Renal cortical epithelial cell (primary cell): ENCODE measurements around the gene ATAD3B. TPM values are rescaled to one million over a fixed set of nuclear protein-coding genes. Genes with fewer than 3 reads are reported as not detected.
"Not testable (repeated sequence)": the region's sequence is repeated elsewhere in the genome, so short reads cannot be mapped to it uniquely, and the experiment has no call there.

Experiments
- DNase-seq: peaks from one replicate; pipeline ENCODE4 v3.0.0-alpha.2; 2011; ENCODE audit warnings: low read depth
- total RNA-seq: library from RNA; depleted of rRNA; stranded (reverse); fragments of >200 nt; gene quantifications from 2 replicates; pipeline ENCODE4 v1.2.3, GENCODE V29; 2014

ATAD3B gene
- total RNA-seq, 1 donor from 2014 or later = 12.2 TPM

- not testable (repeated sequence) for DNase-seq
Measured at GRCh38 chr1:1512425-1512824, 40.9 kb downstream of the ATAD3B start.

GRCh38 chr1:1513675-1514074, 42.1 kb downstream of the ATAD3B start:
- not testable (repeated sequence) for DNase-seq

- not testable (repeated sequence) for DNase-seq
Measured at GRCh38 chr1:1514376-1514775, 42.8 kb downstream of the ATAD3B start.

- DNase-seq = not testable (repeated sequence)
Measured at GRCh38 chr1:1516923-1517322, 45.4 kb downstream of the ATAD3B start.

GRCh38 chr1:1517973-1518620, 46.5 kb downstream of the ATAD3B start:
- no peak for DNase-seq

GRCh38 chr1:1518621-1519007, 47.0 kb downstream of the ATAD3B start:
- not testable (repeated sequence) for DNase-seq

GRCh38 chr1:1519805-1520505, 48.4 kb downstream of the ATAD3B start:
- not testable (repeated sequence) for DNase-seq

GRCh38 chr1:1521331-1521730, 49.8 kb downstream of the ATAD3B start:
- DNase-seq = no peak

GRCh38 chr1:1522536-1522935, 51.0 kb downstream of the ATAD3B start:
- not testable (repeated sequence) for DNase-seq

- not testable (repeated sequence) for DNase-seq
Measured at GRCh38 chr1:1523226-1523625, 51.7 kb downstream of the ATAD3B start.

- not testable (repeated sequence) for DNase-seq
Measured at GRCh38 chr1:1523651-1524050, 52.1 kb downstream of the ATAD3B start.

- DNase-seq = not testable (repeated sequence)
Measured at GRCh38 chr1:1524750-1525383, 53.3 kb downstream of the ATAD3B start.

GRCh38 chr1:1526476-1526875, 54.9 kb downstream of the ATAD3B start:
- DNase-seq = not testable (repeated sequence)

- no peak for DNase-seq
Measured at GRCh38 chr1:1527092-1527816, 55.7 kb downstream of the ATAD3B start.

GRCh38 chr1:1528301-1529267, 57.0 kb downstream of the ATAD3B start:
- DNase-seq = no peak

GRCh38 chr1:1529321-1529720, 57.8 kb downstream of the ATAD3B start:
- no peak for DNase-seq

- DNase-seq = no peak
Measured at GRCh38 chr1:1529936-1530335, 58.4 kb downstream of the ATAD3B start.

GRCh38 chr1:1531947-1532346, 60.4 kb downstream of the ATAD3B start:
- DNase-seq = no peak

- DNase-seq = not testable (repeated sequence)
Measured at GRCh38 chr1:1533176-1533893, 61.8 kb downstream of the ATAD3B start.

GRCh38 chr1:1533894-1534291, 62.3 kb downstream of the ATAD3B start:
- not testable (repeated sequence) for DNase-seq
